Measurements from ENCODE around the gene NUDT4. TPM values are rescaled to one million over a fixed set of nuclear protein-coding genes. Genes with fewer than 3 reads are reported as not detected.
"Not testable (repeated sequence)": the region's sequence is repeated elsewhere in the genome, so short reads cannot be mapped to it uniquely, and the experiment has no call there.

NUDT4 gene
- total and polyA plus RNA-seq, 2 of the 4 experiments (the other 2 are of a cell fraction), result 23.6 to 25.6 TPM

- no peak overlapping the region for H3K18ac ChIP-seq (ENCODE audit: low read depth, low read length)
- H2BK120ac ChIP-seq (ENCODE audit: low read depth, low read length), result no peak overlapping the region
- no peak overlapping the region for H2BK20ac ChIP-seq (ENCODE audit: low read depth, low read length)
- dilution Hi-C loops (cut with HindIII; ENCODE audit: low sequenced_read_pairs, unreplicated experiment), result loop anchor here (25.0 kb wide), 1 partner anchor 410 kb away; no protein-coding TSS in a partner anchor
- H3K9ac ChIP-seq (ENCODE audit: low read depth, low read length), result no peak overlapping the region
- no peak overlapping the region for H3K4me2 ChIP-seq (ENCODE audit: low read depth, low read length)
- POLR2A ChIA-PET (ENCODE audit: unreplicated experiment), result interaction anchor here (0.5 to 0.7 kb wide), 2 partner anchors 9 to 11 kb away, joined by 3 to 15 read pairs; no protein-coding TSS in a partner anchor
- H4K5ac ChIP-seq (ENCODE audit: low read depth, low read length), result no peak overlapping the region
- no peak overlapping the region for H4K91ac ChIP-seq (ENCODE audit: insufficient read depth, low read depth, low read length)
- H2BK5ac ChIP-seq (ENCODE audit: low read depth, low read length, poor library complexity, severe bottlenecking), result no peak overlapping the region
- no peak overlapping the region for H3K4ac ChIP-seq (ENCODE audit: low read depth, low read length)
- H3K4me3 ChIP-seq (ENCODE audit: insufficient read depth, low read depth, low read length), result no peak overlapping the region
- CTCF ChIA-PET, result interaction anchor here (0.6 to 3.0 kb wide), 9 partner anchors 11 to 595 kb away, joined by 3 to 18 read pairs (median 4); no protein-coding TSS in a partner anchor
- no peak overlapping the region for H2AK9ac ChIP-seq (replicated peaks; ENCODE audit: low read depth, low read length, poor library complexity)
- H2AFZ ChIP-seq (replicated peaks; ENCODE audit: low read length, poor library complexity), result no peak overlapping the region
- TF ChIP-seq CHD1 (IDR thresholded peaks at IDR 0.05; ENCODE audit: low read depth, low read length) (no peak), MXI1 (IDR thresholded peaks at IDR 0.05; ENCODE audit: borderline replicate concordance, low read depth, low read length) (no peak), SMC3 (IDR thresholded peaks at IDR 0.05; ENCODE audit: low read depth, low read length) (no peak), MAFK (IDR thresholded peaks at IDR 0.05; ENCODE audit: low read depth, low read length) (no peak)
- H3K4me1 ChIP-seq (ENCODE audit: control insufficient read depth, insufficient read depth, low read length), result no peaks in the 10 kb centered on the region
- H3K9me3 ChIP-seq (ENCODE audit: control insufficient read depth, insufficient read depth, low read length), result no peaks in the 10 kb centered on the region
- no peak overlapping the region for H3K56ac ChIP-seq (ENCODE audit: extremely low read depth, insufficient read depth, low read length)
- no peak overlapping the region for H2AK5ac ChIP-seq (ENCODE audit: low read depth, low read length)
- whole genome bisulfite sequencing, 2 experiments (ENCODE audit: extremely low coverage in 2 of 2, insufficient read length in 1 of 2), result 98% methylated on average over 8 of the region's 12 CpGs; no CpG with 5 or more reads in 1 of the 2 experiments
- H3K9me1 ChIP-seq (ENCODE audit: insufficient read depth, low read length), result no peaks in the 10 kb centered on the region
- H4K8ac ChIP-seq (ENCODE audit: low read depth in 2 of 2, low read length in 2 of 2), result no peak overlapping the region; a peak in 1 of 4 replicates
- in situ Hi-C loops (cut with MboI; ENCODE audit: low sequenced_read_pairs), result no loop called here
- intact Hi-C loops (cut with micrococcal nuclease), result loop anchor here (2.0 to 5.0 kb wide), 3 partner anchors 373 to 610 kb away; no protein-coding TSS in a partner anchor
- H4K20me1 ChIP-seq (ENCODE audit: insufficient read depth, low read length), result no peaks in the 10 kb centered on the region; the same call in 1 of the 2 replicates
- no peak for DNase-seq
- H3K14ac ChIP-seq (replicated peaks; ENCODE audit: low read depth, low read length), result no peak overlapping the region
- H3K79me1 ChIP-seq (ENCODE audit: low read depth in 1 of 2, low read length in 2 of 2), result peaks cover 13 to 32% of the 10 kb centered on the region in 2 experiments
- H3K27ac ChIP-seq (ENCODE audit: insufficient read depth, low read length), result no peak overlapping the region
- H3K23ac ChIP-seq (ENCODE audit: low read depth, low read length), result no peak overlapping the region
- no TSS peak for BruUV-seq (replicated peaks)
- peaks cover 22% of the 10 kb centered on the region for H3K36me3 ChIP-seq (ENCODE audit: control insufficient read depth, insufficient read depth, low read length)
- no peak for ATAC-seq (ENCODE audit: low read depth)
- no peaks in the 10 kb centered on the region for H3K27me3 ChIP-seq (ENCODE audit: control insufficient read depth, insufficient read depth, low read length)
- H2BK15ac ChIP-seq (ENCODE audit: low read depth, low read length), result no peak overlapping the region
Measured at GRCh38 chr12:93397412-93397811, 19.7 kb downstream of the NUDT4 start.

- peaks cover 22% of the 10 kb centered on the region for H3K36me3 ChIP-seq (ENCODE audit: control insufficient read depth, insufficient read depth, low read length)
- H3K23ac ChIP-seq (ENCODE audit: low read depth, low read length); H2BK5ac ChIP-seq (ENCODE audit: low read depth, low read length, poor library complexity, severe bottlenecking); H4K5ac ChIP-seq (ENCODE audit: low read depth, low read length); H3K27me3 ChIP-seq (ENCODE audit: control insufficient read depth, insufficient read depth, low read length); H4K20me1 ChIP-seq (ENCODE audit: insufficient read depth, low read length); H2BK20ac ChIP-seq (ENCODE audit: low read depth, low read length); H3K27ac ChIP-seq (ENCODE audit: insufficient read depth, low read length); H3K9ac ChIP-seq (ENCODE audit: low read depth, low read length); BruUV-seq (replicated peaks); H2BK120ac ChIP-seq (ENCODE audit: low read depth, low read length); H3K18ac ChIP-seq (ENCODE audit: low read depth, low read length); H2AK9ac ChIP-seq (replicated peaks; ENCODE audit: low read depth, low read length, poor library complexity); POLR2A ChIA-PET (ENCODE audit: unreplicated experiment); H3K9me1 ChIP-seq (ENCODE audit: insufficient read depth, low read length); in situ Hi-C loops (cut with MboI; ENCODE audit: low sequenced_read_pairs); CTCF ChIA-PET; H3K9me3 ChIP-seq (ENCODE audit: control insufficient read depth, insufficient read depth, low read length); H2AFZ ChIP-seq (replicated peaks; ENCODE audit: low read length, poor library complexity); H3K56ac ChIP-seq (ENCODE audit: extremely low read depth, insufficient read depth, low read length); H2BK15ac ChIP-seq (ENCODE audit: low read depth, low read length); H3K4ac ChIP-seq (ENCODE audit: low read depth, low read length); H3K4me1 ChIP-seq (ENCODE audit: control insufficient read depth, insufficient read depth, low read length); DNase-seq; H3K14ac ChIP-seq (replicated peaks; ENCODE audit: low read depth, low read length); H4K8ac ChIP-seq (ENCODE audit: low read depth in 2 of 2, low read length in 2 of 2); H4K91ac ChIP-seq (ENCODE audit: insufficient read depth, low read depth, low read length); H3K4me3 ChIP-seq (ENCODE audit: insufficient read depth, low read depth, low read length); H2AK5ac ChIP-seq (ENCODE audit: low read depth, low read length); H3K4me2 ChIP-seq (ENCODE audit: low read depth, low read length): not testable (repeated sequence)
- intact Hi-C loops (cut with micrococcal nuclease), result loop anchor here (5.0 kb wide), 1 partner anchor 612 kb away; no protein-coding TSS in a partner anchor
- ATAC-seq (ENCODE audit: low read depth), result peak; percentile 99
- no CpG with 5 or more reads among the region's 5 CpGs for WGBS, 2 experiments (ENCODE audit: extremely low coverage in 2 of 2, insufficient read length in 1 of 2)
- dilution Hi-C loops (cut with HindIII; ENCODE audit: low sequenced_read_pairs, unreplicated experiment), result loop anchor here (25.0 kb wide), 1 partner anchor 412 kb away; no protein-coding TSS in a partner anchor
- peaks cover 8 to 36% of the 10 kb centered on the region in 2 experiments for H3K79me1 ChIP-seq (ENCODE audit: low read depth in 1 of 2, low read length in 2 of 2)
Measured at GRCh38 chr12:93399183-93399863, 21.6 kb downstream of the NUDT4 start.

Measured in IMR-90 (cell line).